Stomach (tissue), 4 donors: ENCODE measurements around the gene GRB10.

Source experiments
- CTCF ChIP-seq, 7 experiments: fragments of 450-650 bp in 4 of 7; fragments of 200-600 bp in 3 of 7; sonication (generic) in 3 of 7; IDR thresholded peaks; one replicate each; pipeline ENCODE4 v1.5.1; 2016 to 2019; ENCODE audit warnings: antibody characterized with exemption in 7 of 7, control low read depth in 2 of 7, mild to moderate bottlenecking in 1 of 7
- EP300 ChIP-seq: sonication (generic); formaldehyde crosslinking; IDR thresholded peaks from one replicate; pipeline ENCODE4 v1.6.1; 2017; ENCODE audit warnings: antibody characterized with exemption
- POLR2AphosphoS5 ChIP-seq, 3 donors: sonication (generic); formaldehyde crosslinking; IDR thresholded peaks; one replicate each; pipeline ENCODE4 v1.6.1; 2016; ENCODE audit warnings: antibody characterized with exemption in 3 of 3

GRCh38 chr7:50731703-50732582 lies 50.8 kb downstream of the GRB10 start:
- TF ChIP-seq CTCF (IDR thresholded peaks at IDR 0.05) (no peak), EP300 (no peak), POLR2AphosphoS5 (IDR thresholded peaks at IDR 0.05) (no peak)
